ENCODE data around the gene COL18A1.
"Not testable (repeated sequence)": the region's sequence is repeated elsewhere in the genome, so short reads cannot be mapped to it uniquely, and the experiment has no call there.

The COL18A1 gene

GRCh38 chr21:45523411-45524101, 118.6 kb downstream of the COL18A1 start:
- ChIA-PET POLR2A (ENCODE audit: low non-redundant PET) (no interaction called here), CTCF (no interaction called here)
- DNase-seq (ENCODE audit: low spot score) = no peak
- no peak for TF ChIP-seq CTCF (conservative IDR thresholded peaks at IDR 0.05; ENCODE audit: low read depth)
- H3K27ac ChIP-seq = peak overlapping the region; percentile 22; the same call in 1 of the 2 replicates

DNA sequence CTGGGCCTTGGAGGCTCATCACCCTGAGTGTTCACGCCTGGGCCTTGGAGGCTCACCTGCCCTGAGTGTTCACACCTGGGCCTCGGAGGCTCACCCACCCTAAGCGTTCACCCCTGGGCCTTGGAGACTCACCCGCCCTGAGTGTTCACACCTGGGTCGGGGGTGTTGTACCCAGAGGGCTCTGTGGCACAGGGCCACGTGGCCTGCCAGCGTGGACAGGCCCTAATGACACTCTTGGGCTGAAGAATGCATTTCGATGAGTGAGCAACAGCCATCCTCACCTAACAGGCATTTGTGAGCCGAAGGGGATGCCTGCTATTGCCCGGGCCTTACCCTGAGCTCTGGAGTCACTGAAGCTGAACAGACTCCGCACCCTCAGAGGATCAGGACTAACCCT, 119.8 kb downstream of the COL18A1 start:
- ChIA-PET CTCF (no interaction called here), POLR2A (ENCODE audit: low non-redundant PET) (no interaction called here)
- no peak for DNase-seq (ENCODE audit: low spot score)
- H3K27ac ChIP-seq = no peak overlapping the region
- TF ChIP-seq CTCF (conservative IDR thresholded peaks at IDR 0.05; ENCODE audit: low read depth) = no peak

- DNase-seq (ENCODE audit: low spot score) = no peak
- no peak overlapping the region for H3K27ac ChIP-seq
- POLR2A ChIA-PET (ENCODE audit: low non-redundant PET) = no interaction called here
- CTCF ChIA-PET = interaction anchor here (0.6 kb wide), 1 partner anchor 908 kb away, joined by 3 read pairs; no protein-coding TSS in a partner anchor
- TF ChIP-seq CTCF (conservative IDR thresholded peaks at IDR 0.05; ENCODE audit: low read depth) = no peak
Observed at GRCh38 chr21:45525153-45525909, 120.4 kb downstream of the COL18A1 start.

GRCh38 chr21:45525910-45526306, 120.9 kb downstream of the COL18A1 start:
- ChIA-PET CTCF (no interaction called here), POLR2A (ENCODE audit: low non-redundant PET) (no interaction called here)
- TF ChIP-seq CTCF (conservative IDR thresholded peaks at IDR 0.05; ENCODE audit: low read depth) = no peak
- DNase-seq (ENCODE audit: low spot score) = no peak
- H3K27ac ChIP-seq = no peak overlapping the region

DNA sequence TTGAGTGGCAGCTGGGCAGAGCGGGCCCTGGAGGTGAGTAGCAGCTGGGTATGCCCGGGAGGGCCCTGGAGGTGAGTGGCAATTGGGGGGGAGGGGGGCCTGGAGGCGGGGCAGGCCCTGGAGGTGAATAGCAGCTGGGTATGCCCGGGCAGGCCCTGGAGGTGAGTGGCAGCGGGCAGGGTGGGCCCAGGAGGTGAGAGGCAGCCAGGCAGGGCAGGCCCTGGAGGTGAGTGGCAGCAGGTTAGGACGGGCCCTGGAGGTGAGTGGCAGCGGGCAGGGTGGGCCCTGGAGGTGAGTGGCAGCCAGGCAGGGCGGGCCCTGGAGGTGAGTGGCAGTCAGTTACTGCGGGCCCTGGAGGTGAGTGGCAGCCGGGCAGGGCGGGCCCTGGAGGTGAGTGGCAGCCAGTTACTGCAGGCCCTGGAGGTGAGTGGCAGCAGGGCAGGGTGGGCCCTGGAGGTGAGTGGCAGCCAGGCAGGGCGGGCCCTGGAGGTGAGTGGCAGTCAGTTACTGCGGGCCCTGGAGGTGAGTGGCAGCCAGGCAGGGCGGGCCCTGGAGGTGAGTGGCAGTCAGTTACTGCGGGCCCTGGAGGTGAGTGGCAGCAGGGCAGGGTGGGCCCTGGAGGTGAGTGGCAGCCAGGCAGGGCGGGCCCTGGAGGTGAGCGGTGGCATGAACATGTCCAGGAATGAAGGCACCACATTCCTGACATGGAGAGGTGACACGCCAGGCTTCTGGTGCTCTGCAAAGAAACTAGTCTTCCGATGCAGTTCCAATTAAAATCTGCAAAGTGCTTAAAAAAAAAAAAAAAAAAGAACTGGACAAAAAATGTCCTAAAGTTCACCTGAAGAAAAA, 122.4 kb downstream of the COL18A1 start:
- CTCF ChIA-PET; POLR2A ChIA-PET (ENCODE audit: low non-redundant PET): not testable (repeated sequence)
- H3K27ac ChIP-seq = peak overlapping the region; percentile 58
- peak; percentile 49 for DNase-seq (ENCODE audit: low spot score)

- TF ChIP-seq CTCF (conservative IDR thresholded peaks at IDR 0.05; ENCODE audit: low read depth) = no peak
- no peak for DNase-seq (ENCODE audit: low spot score)
- ChIA-PET CTCF (no interaction called here), POLR2A (ENCODE audit: low non-redundant PET) (no interaction called here)
- H3K27ac ChIP-seq = peak overlapping the region; percentile 31; the same call in 1 of the 2 replicates
Observed at GRCh38 chr21:45528028-45528705, 123.2 kb downstream of the COL18A1 start.

Data from RWPE1 (cell line).